SIG-M5 (cell line): Measurements from ENCODE around the gene KY.

ENCODE experiments used
- DNase-seq: peaks from one replicate; lab custom pipeline; 2025; lab: John Stamatoyannopoulos, UW

KY gene

DNA sequence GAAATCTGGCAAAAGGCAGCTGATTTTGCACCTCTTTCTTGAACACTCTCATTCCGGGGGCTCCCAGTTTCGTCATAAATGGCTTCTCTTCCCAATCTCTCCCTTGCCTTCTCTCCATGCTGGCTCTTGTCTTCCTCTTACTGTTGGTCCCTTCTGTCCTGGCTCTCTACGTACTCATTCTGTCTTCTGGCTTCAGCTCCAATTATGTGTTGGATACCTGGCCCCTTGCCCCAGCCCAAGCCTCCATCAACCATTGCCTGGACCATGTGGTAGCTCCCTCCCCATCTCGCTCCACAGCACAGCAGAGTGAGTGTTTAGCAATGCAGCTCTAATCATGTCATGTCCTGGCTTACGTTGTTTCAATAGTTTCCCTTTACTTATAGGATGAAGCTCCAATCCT is 21.7 kb upstream of the KY start:
- DNase-seq, result no peak

DNA sequence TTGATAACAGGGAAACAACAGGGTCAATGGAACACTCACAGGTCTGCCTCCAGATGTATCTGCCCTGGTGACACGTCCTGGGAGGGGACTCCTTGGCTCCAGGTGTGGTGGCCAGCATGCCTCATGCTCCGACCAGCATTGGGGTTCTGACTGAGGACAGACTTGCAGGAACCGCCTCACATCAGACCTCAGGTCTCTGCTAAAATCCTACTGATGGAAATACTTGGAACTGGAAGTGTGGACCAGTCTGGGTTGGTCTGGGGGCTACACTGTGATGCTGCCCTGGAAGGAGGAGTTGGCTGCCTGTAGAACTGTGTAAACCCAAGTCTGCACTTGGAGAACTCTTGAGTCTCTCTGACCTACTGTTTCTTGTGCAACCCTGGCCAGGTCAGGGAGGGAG is 17.1 kb upstream of the KY start:
- no peak for DNase-seq

DNA sequence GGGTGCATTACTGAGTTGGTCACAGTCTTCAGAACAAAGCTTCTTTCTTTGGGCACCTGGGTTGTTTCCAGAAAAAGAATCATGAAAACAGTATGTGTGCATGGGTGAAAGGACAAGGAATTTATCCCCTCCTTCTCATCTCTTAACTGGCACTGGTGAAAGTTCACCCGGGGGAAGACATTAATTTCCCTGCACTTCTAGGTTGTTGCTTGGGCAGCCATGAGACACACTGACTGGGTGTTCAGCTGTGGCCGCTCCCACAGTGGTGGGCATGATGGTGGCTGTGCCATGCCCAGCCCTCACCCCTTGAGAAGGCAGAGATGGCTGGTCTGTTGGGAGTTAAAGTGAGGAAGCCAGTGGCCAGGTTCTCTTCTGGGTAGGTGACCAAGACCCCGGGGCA is 16.6 kb upstream of the KY start:
- no peak for DNase-seq

DNA sequence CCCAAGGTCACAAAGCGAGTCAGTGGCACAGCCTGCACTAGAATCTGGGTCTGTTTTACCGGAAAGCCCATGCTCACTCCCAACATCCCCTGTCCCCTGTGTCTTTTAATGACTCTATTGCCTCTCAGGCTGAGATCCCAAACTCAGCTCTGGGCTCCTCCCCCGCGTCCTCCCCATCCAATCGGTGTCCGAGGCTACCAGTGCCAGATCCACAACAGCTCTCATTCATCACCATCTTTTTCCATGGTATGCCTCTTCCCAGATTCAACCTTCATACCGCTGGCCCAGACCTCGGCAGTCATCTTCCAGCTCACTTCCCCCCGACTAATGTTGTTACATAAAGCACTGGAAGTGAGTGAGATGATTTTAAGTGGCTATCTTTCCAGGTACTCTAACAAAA is 16.1 kb upstream of the KY start:
- DNase-seq, result no peak

DNA sequence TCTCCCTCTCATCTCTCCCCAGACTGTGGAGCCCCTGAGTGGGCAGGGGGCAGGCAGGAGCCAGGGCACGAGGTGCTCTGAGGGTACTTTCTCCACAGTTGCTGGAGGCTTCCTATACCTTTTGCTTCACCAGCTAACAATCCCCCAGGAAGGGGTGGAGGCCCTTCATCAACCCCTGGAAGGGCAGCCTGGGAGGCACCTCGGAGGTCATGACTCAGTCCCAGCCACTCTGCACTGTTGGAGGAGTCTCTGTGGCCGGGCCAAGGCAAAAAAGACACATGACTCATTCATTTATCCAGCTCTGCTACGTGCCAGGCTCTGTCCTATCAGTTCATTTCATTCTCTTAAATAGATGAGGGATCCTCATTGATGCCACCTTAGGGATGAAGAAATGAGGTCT is 15.6 kb upstream of the KY start:
- no peak for DNase-seq

DNA sequence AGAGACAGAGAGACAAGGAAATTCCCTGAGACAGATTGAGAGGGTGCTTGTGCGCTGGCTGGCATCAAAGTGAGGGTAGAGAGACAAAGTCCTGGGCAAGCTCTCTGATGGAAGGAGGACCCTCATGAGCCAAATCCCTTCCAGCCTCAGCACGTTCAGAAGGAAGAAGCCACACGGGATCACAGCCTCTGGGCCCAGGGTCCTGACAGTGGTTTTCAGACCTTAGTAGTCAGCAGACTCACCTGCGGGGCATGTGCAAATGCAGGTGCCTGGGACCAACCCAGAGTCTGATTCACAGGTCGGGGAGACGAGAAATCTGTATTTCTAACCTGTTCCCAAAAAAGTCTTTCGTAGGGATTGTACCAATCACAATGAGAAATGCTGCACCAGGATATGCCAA is 15.2 kb upstream of the KY start:
- no peak for DNase-seq

DNA sequence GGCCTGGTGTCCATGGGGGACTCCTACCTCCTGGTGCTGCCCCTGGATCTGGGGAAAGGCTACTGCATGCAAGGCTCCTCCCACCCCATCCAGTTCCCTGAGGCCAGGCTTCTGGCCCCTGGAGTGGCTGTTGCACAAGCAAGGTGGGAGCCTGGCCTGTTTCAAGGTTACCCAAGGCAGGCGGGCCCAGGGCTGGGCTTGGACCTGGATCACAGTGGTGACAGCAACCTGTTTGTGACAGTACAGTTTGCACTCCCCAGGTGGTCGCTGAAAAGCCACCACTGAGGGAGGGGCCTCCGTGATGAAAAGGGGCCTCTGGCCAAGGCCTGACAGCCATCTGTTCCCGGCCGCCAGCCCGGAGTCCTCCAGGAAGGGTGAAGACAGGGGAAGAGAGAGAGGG is 14.4 kb upstream of the KY start:
- DNase-seq, result no peak

DNA sequence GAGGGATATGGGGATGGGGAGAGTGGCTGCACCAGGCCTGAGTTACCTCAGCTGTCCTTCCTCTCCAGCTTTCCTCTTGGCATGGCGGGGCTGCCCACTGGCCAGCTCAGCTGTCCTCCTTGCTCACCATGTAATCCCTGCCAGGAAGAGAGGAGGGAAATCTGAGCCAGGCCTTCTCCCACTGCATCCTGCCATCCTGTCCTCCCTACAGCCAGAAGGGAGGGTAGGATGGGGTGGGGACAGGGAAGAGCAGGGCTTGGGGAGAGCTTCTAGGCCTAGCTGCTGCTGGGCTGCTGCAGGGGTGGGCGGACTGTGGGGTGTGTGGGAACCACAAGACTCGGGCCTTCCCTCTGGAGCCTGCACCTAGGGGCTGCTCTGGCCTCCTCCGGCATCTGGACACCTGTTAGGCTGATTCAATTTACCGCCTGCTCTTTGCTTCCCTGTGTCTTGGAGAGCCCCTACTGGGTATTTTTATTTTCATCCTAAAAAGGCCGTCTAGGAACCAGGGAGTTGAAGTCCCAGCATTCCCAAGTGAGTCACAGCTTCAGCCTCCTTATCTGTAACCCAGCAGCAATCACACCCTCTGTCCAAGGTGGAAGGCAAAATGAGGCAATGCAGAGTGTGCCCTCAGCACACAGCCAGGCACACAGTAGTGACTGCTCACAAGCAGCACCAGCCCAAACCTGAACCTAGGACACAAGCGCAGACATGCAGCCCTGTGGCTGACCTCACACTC is 13.1 kb upstream of the KY start:
- DNase-seq, result no peak

DNA sequence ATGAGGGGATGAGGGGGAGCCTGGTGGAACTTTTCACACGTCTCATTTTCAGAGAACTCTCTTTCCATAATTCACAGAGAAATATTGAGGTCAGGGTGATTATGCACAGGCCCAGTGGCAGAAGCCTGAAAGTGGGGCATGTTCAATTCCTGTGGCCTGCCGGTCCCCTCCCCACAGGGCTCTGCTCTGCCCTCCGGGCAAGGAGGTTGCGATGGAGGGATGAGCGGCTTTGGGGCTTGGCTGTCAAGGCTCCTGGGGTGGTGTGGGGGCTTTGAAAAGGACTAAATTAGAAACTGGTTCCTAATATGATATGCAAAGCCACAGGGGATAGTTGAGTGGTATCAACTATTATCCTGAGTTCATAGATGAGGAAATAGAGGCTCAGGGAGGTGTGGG is 9.2 kb upstream of the KY start:
- no peak for DNase-seq

DNA sequence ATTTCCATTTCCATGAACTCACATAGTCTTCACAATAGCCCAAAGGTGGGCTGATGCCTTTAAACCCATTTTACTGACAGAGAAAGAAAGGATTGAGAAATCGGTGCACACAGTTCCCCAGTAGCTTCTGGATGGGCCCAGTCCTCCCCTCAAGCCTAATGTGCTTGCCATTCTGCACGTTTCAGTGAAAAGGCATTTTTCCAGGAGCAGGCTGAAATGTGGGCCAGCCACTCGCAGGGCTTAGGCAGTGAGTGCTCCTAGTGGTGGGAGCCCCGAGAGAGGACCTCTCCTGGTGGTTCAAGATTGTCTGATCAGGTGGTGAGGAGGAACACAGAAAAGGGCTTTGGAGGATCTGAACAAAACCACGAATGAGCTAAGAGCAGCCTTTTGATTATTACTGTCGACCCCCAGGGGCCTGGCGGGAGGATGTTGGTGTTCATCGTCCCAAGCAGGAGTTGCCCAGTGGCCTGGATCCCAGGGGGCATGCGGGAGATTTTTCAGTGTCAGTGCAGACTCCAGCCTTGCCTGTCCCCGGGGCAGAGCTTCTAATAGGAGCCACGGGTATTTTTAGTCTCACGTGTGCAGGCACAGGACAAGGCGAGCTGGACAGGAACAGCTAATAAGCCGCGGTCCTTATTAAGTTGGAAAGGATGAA is 8.7 kb upstream of the KY start:
- no peak for DNase-seq

DNA sequence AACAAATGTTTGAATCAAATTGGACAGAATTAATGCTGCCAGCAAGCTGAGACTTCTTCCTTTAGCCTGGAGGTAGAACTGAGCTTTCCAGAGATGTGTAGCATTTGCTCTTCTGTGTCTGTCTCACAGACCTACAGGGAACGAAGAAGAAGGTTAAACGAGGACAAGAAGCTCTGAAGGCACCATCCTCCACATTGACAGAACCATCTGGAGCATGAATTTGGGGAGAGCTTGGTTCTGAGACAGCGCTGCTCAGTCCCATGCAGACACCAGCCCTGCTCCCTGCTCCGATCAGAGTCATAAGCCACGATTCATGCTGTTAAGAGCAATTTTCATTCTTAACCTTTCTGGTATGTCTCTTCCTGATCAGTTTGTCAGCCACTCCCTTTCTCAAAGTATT is 7.7 kb upstream of the KY start:
- DNase-seq, result no peak

DNA sequence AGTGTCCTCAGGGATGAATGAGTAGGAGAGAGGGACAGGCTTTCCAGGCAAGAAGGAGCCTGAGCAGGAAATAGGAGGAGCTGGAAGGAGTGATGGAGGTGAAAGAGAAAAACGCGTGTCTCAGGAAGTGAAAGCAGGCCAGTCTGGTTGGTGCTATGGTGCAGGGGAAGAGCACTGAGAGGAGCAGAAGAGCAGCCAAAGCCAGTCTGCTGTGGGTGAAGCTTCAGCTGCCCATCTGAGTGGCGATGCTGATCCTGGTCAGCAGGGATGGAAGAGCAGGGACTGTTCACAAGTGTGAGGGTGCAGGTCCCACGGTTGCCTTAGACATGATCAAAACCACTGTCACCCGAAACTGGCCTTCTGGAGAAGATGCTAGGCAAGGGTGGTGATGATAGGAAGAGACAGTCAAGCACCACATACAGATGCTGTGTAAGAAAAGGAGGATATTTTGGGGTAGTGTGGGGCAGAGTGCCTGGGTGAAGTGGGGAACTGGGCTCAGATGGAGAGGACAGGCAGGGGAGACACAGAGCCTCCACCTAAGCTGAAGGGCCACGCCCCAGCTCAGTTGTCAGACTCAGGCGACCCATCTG is 5.5 kb upstream of the KY start:
- no peak for DNase-seq

DNA sequence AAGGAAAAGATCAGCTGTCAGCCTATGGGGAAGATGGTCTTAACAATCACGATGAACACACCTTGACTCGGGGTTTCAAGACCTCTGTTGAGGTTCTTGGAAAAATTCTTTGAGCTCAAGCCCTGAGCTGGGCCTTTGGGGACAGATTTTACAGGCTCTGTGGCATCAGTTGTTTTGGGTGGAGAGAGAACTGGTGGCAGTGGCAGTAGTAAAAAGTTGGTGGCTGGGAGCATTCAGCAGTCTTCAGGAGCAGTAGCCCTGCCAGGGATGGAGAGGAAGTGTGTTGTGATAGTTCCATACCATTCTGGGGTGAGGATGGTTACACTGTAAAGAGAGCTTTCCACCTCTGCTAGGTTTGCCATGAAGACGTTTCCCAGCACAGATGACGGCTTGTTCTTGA is 4.9 kb upstream of the KY start:
- DNase-seq, result no peak

DNA sequence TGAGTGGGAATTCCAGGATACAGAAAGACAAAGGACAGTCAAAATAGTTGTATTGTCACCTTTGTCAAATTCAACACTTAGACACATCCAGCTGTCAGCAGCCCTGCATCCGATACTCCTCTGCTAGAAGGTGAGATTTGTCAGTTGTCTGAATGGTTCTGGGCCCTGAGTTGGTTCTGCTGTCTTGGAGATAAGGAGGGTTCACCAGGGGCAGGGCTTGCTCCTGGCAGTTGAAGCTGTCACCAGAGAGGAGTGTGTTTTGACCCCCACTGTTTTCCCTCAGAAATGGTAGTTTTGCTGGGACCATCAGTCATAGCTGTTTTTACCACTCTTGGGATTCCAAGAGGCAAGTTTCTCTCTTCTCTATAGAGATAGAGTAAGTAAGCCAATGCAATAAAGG is 3.2 kb upstream of the KY start:
- DNase-seq, result no peak

DNA sequence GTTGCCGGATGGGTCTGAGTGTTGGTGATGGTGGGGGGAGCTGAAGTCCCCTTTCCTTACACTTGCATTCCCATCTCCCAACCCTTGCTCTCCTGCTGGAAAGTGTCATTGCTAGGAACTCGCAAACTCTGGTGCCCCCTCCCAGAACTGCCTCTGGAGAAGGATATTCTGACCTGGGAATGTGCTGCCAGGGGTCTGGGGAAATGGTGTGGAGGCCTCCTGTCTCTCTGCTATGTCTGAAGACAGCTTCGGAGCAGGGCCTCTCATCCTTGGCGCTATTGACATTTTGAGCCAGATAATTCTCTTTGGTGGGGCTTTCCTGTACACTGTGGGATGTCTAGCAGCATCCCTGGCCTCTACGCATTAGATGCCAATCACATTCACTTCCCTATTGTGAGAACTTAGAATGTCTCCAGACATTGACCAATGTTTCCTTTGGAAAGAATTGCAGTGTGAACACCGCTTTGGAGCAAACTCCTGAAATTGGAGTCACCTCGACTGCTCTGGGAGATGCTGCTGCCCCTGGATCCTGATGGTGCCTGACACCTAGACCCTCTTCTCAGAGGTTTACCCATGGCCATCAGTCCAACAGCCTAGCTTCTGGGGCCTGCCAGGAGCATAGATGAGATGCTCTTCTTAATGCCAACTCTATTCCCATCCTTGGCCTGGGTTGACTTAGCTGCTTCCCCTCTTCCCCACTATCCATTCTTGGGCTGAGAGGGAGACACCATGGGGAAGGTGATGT is 2.2 kb upstream of the KY start:
- DNase-seq, result no peak

DNA sequence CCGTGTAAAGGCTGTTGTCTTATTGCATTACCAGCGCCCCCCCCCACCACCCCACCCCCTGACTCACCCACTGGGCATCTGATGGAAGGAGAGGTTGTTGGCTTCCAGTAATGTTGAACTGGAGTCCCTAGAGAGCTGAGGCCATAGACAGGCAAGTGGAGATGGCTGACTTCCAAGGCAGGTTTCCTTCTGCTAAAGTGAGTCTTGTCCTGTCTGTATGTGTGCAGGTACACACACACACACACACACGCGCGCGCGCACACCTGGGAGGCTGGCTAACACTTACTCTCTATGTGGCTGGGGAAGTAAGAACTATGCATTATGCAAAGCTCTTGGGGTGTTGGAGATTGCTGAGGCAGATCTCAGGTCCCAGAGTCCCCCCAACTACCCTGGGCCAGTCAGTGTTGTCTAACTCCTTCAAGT is 1.6 kb upstream of the KY start:
- DNase-seq, result no peak

DNA sequence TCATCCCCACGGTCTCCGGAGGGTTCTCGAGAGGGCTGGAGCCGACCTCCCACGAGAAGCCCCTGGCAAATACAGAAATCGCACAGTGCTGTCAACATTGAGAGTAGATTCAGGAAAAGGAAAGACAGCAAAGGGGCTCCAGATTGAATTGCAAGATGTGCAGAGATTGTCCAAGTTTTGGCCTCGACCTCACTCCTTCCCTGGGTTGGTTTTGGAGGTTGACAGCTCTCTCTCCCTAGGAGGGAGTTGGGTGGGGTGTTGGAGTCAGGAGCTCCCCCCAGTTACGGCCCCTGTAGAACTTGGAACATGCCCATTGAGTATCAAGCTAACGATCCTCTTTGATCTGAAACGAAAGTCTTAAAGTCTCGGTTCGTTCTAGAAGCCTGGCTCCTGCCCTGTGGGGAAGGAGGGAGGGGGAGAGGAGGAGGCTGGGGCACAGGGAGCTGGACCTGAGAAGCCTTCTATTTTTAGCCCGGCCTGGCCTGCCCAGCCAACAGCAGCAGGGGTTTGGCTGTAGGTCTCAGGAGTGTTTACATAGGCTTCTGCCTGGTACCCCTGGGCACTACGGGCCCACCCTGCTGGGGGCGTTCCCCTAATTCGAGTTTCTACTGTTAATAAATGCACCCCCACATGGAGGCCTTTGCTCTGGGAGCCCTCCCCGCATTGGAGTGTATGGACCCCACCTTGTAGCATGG is 672 bp upstream of the KY start:
- no peak for DNase-seq

DNA sequence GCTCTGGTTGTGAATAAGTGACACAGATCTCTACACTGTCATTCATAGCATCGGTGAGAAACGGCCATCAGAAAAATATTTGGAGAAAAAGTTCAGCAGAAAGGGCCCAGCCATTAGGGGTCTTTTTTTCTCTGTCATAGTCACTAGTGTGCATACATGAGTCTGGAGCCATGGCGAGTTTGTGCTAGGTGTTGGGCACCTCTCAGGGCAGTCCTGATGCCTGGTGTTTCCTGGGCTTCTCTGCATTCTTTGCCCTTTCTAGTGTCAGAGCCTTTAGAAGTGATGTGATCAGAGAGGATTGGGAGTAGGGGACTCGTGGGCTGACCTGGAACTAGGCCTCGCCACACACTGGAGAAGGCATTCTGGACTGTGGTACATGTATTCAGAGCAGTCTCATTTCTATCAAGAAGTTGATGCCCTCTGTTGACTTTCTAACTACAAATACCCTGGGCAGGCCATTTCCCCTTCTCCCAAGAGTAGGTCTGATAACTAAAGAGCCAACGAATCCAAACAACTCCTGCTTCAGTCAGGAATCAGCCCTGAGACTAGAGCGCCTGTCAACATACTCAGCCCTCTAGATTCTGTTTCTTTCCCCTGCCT is 1.6 kb downstream of the KY start:
- DNase-seq, result no peak

DNA sequence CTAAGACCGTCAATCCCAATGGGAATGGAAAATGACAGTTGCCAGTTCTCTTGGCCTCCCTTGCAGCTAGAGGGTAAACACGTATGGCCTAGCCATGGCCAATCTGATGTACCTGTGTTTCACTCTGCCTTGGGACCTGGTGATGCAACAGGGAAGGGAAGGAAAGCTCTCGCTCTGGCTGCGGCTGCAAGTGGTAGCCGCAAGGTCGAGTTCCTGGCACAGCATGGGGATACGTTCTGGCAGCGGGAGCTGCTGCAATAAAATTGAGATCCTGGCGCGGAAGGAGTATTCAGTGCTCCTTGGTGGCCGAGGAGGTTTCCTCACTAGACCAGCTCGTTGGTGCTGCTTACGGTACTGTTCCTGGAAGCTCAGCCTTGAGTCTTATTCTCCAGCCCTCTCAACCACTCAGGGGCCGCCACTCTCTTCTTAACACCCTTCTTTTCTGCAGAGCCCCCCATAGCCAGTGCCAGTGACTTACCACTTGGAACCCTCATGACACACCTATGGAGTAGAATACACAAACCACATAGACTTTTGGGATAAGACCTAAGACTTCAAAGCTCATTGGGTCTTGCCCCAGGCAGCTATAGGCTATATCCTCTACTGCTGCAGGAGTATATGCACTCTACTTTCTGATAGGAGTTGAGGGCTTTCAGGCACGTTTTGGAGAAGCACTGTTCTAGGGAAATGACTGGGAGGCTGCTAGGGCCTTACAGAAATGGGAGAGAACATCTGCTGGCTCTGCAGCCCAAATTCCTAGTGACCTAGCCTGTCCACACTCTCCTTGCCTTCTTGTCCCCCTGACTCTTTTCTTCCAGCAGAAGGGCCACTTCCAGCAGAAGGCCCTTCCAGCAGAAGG is 2.7 kb downstream of the KY start:
- no peak for DNase-seq

DNA sequence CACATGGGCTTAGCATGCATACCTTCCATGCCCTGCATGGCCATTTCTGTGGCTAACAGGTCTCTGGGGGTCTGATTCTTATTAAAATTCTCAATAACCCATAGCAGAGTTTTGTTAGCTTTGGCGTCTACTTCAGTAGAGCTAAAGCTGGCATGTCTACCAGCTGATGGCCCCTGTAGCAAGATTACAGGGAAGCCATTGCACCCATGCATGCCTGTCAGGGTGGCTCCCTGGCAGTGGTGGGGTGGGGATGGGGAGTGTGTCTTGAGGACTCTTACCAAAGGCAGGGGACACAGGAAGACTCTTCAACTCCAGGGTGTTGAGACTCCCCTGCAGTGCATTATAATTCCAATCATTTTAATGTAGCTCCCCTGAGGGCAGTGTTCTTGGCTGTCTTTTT is 4.7 kb downstream of the KY start:
- no peak for DNase-seq

DNA sequence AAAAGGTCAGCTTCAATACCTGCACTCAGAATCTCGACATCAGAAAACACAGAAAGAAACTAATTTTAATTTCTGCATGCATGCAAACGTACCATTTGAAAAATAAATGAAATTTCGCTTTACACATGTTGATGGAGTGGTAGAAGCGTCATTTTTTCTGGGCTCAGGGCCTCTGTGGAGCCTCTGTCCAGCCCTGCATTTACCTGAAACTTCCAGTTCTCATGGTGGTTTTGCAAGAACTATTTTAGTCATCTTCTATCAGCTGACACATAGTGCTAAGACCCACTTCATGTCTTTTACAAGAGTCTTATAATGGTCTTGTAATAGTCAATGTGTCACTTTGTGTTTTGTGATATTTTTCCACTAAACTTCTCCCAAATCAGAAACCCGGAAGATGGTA is 5.3 kb downstream of the KY start:
- DNase-seq, result no peak
